Suprapubic skin (tissue), 4 donors: Measurements from ENCODE around the gene PSG1. TPM values are rescaled to one million over a fixed set of nuclear protein-coding genes. Genes with fewer than 3 reads are reported as not detected.

Experiments used
- DNase-seq, 2 donors: peaks; one replicate each; pipeline ENCODE4 v3.0.0-alpha.2; 2019; ENCODE audit warnings: low spot score in 2 of 2
- H3K27ac ChIP-seq: fragments of 200-600 bp; sonication (generic); one replicate; pipeline ENCODE4 v1.5.1; 2019
- H3K27me3 ChIP-seq: fragments of 200-600 bp; sonication (generic); one replicate; pipeline ENCODE4 v1.5.1; 2019
- H3K36me3 ChIP-seq: fragments of 200-600 bp; sonication (generic); one replicate; pipeline ENCODE4 v1.5.1; 2019
- H3K4me1 ChIP-seq: fragments of 200-600 bp; sonication (generic); one replicate; pipeline ENCODE4 v1.5.1; 2019
- H3K4me3 ChIP-seq: fragments of 200-600 bp; sonication (generic); one replicate; pipeline ENCODE4 v1.5.1; 2019; ENCODE audit warnings: mild to moderate bottlenecking
- H3K9me3 ChIP-seq: fragments of 200-600 bp; sonication (generic); one replicate; pipeline ENCODE4 v1.5.1; 2019
- EP300 ChIP-seq: sonication (generic); formaldehyde crosslinking; IDR thresholded peaks from one replicate; pipeline ENCODE4 v1.6.1; 2017; ENCODE audit warnings: antibody characterized with exemption
- POLR2A ChIP-seq, 2 donors: fragments of 450-650 bp; IDR thresholded peaks; one replicate each; pipeline ENCODE4 v1.6.1; 2017; ENCODE audit warnings: antibody characterized with exemption in 2 of 2, mild to moderate bottlenecking in 2 of 2, moderate library complexity in 2 of 2
- POLR2AphosphoS5 ChIP-seq, 3 donors: sonication (generic); formaldehyde crosslinking; IDR thresholded peaks; one replicate each; pipeline ENCODE4 v1.6.1; 2017; ENCODE audit warnings: antibody characterized with exemption in 3 of 3
- total RNA-seq, 4 donors: library from RNA; depleted of rRNA; stranded (reverse); fragments of >200 nt; gene quantifications; one replicate each; pipeline ENCODE4 v1.1.0, GENCODE V29; 2016
- TF ChIP-seq, protein P1 (sequence below), 2 donors: fragments of 200-600 bp in 1 of 2; fragments of 450-650 bp in 1 of 2; sonication (generic) in 1 of 2; IDR thresholded peaks; one replicate each; pipeline ENCODE4 v1.5.1; 2016 to 2019; ENCODE audit warnings: antibody characterized with exemption in 2 of 2, mild to moderate bottlenecking in 1 of 2, moderate library complexity in 1 of 2

PSG1 gene
- total RNA-seq, 4 donors from 2014 or later, result not detected

DNA sequence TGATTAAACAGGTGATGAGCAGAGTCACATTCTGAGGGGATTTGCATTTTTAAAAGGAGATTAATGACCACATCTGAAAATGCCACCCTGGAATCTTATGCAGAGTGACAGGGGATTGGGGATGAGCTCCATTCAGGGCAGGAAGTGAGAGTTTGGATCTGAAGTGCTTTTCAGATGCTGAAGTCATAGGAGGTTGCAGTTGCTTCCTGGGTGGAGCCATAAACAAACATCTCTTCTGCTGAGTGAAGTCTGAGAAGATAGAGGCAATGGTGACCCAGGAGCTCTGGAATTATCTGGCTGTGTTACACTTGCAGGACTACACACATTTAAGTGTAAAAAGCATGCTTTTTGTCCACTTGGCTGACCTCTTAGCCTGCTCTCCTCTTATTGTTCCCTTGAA, 62.6 kb downstream of the PSG1 start:
- H3K9me3 ChIP-seq, result no peaks in the 10 kb centered on the region
- no peaks in the 10 kb centered on the region for H3K36me3 ChIP-seq
- TF ChIP-seq POLR2A (IDR thresholded peaks at IDR 0.05) (no peak), EP300 (no peak), POLR2AphosphoS5 (IDR thresholded peaks at IDR 0.05) (no peak)
- TF ChIP-seq, protein P1, sequence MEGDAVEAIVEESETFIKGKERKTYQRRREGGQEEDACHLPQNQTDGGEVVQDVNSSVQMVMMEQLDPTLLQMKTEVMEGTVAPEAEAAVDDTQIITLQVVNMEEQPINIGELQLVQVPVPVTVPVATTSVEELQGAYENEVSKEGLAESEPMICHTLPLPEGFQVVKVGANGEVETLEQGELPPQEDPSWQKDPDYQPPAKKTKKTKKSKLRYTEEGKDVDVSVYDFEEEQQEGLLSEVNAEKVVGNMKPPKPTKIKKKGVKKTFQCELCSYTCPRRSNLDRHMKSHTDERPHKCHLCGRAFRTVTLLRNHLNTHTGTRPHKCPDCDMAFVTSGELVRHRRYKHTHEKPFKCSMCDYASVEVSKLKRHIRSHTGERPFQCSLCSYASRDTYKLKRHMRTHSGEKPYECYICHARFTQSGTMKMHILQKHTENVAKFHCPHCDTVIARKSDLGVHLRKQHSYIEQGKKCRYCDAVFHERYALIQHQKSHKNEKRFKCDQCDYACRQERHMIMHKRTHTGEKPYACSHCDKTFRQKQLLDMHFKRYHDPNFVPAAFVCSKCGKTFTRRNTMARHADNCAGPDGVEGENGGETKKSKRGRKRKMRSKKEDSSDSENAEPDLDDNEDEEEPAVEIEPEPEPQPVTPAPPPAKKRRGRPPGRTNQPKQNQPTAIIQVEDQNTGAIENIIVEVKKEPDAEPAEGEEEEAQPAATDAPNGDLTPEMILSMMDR (IDR thresholded peaks at IDR 0.05), result no peak
- DNase-seq, result no peak
- H3K4me1 ChIP-seq, result no peaks in the 10 kb centered on the region
- no peaks in the 10 kb centered on the region for H3K27me3 ChIP-seq
- no peak overlapping the region for H3K27ac ChIP-seq
- H3K4me3 ChIP-seq, result no peak overlapping the region

Other genes starting within 250 kb of the PSG1 start
- not detected for gene PSG3, start 139.2 kb downstream of the PSG1 start, total RNA-seq
- not detected for gene PSG8, start 114.0 kb downstream of the PSG1 start, total RNA-seq
- gene PSG6, start 38.2 kb upstream of the PSG1 start, total RNA-seq, result not detected
- under 1 TPM in 3 of 4 donors, not detected in 1; 0.45 to 0.59 (median 0.52) TPM for gene PSG7, start 57.5 kb upstream of the PSG1 start, total RNA-seq
- gene PSG11, start 146.8 kb upstream of the PSG1 start, total RNA-seq, result not detected
- gene PSG2, start 203.0 kb upstream of the PSG1 start, total RNA-seq, result under 1 TPM in 1 of 4 donors, not detected in 3; 0.51 TPM